Hepatocyte (in vitro differentiated cells): ENCODE results near the gene LAP3. TPM values are rescaled to one million over a fixed set of nuclear protein-coding genes. Genes with fewer than 3 reads are reported as not detected.
A peak's percentile ranks its signal among the peaks of the same experiment; 100 is the strongest.

Source experiments
- DNase-seq: peaks from one replicate; pipeline ENCODE4 v3.0.0-alpha.2; 2016; ENCODE audit warnings: low spot score
- H2AFZ ChIP-seq: fragments of 200-600 bp; sonication (generic); 2 replicates; pipeline ENCODE4 v1.6.0; 2016; ENCODE audit warnings: antibody characterized with exemption, mild to moderate bottlenecking
- H3K27ac ChIP-seq: fragments of 200-600 bp; sonication (generic); 2 replicates; pipeline ENCODE4 v1.5.1; 2016; ENCODE audit warnings: mild to moderate bottlenecking
- H3K27me3 ChIP-seq: fragments of 200-600 bp; sonication (generic); 2 replicates; pipeline ENCODE4 v1.6.1; 2016
- H3K36me3 ChIP-seq: fragments of 200-600 bp; sonication (generic); replicated peaks from 2 replicates; pipeline ENCODE4 v1.5.1; 2016; ENCODE audit warnings: low read depth; ENCODE audit not compliant: insufficient read depth
- H3K4me1 ChIP-seq: fragments of 200-600 bp; sonication (generic); 2 replicates; pipeline ENCODE4 v1.5.1; 2016; ENCODE audit warnings: mild to moderate bottlenecking, moderate library complexity; ENCODE audit not compliant: insufficient read depth
- H3K4me2 ChIP-seq: fragments of 200-600 bp; sonication (generic); 2 replicates; pipeline ENCODE4 v1.6.0; 2016
- H3K4me3 ChIP-seq: fragments of 200-600 bp; sonication (generic); 2 replicates; pipeline ENCODE4 v1.5.1; 2016; ENCODE audit warnings: mild to moderate bottlenecking
- H3K79me2 ChIP-seq: fragments of 200-600 bp; sonication (generic); 2 replicates; pipeline ENCODE4 v1.6.0; 2017; ENCODE audit warnings: mild to moderate bottlenecking
- H3K9me2 ChIP-seq: fragments of 200-600 bp; sonication (generic); replicated peaks from 2 replicates; pipeline ENCODE4 v1.6.0; 2017; ENCODE audit warnings: mild to moderate bottlenecking; ENCODE audit not compliant: insufficient read depth
- H3K9me3 ChIP-seq: fragments of 200-600 bp; sonication (generic); 2 replicates; pipeline ENCODE4 v1.5.1; 2016; ENCODE audit warnings: low read depth, mild to moderate bottlenecking
- H4K20me1 ChIP-seq: fragments of 200-600 bp; sonication (generic); 2 replicates; pipeline ENCODE4 v1.6.0; 2016; ENCODE audit warnings: mild to moderate bottlenecking; ENCODE audit not compliant: insufficient read depth, poor library complexity, severe bottlenecking
- EZH2 ChIP-seq: fragments of 200-600 bp; sonication (generic); IDR thresholded peaks from 2 replicates; pipeline ENCODE4 v1.6.1; 2016; ENCODE audit warnings: antibody characterized with exemption, mild to moderate bottlenecking, borderline replicate concordance
- EZH2phosphoT487 ChIP-seq: fragments of 200-600 bp; sonication (generic); IDR thresholded peaks from one replicate; pipeline ENCODE4 v1.6.1; 2018; ENCODE audit warnings: antibody characterized with exemption, mild to moderate bottlenecking, low read depth, moderate library complexity; ENCODE audit not compliant: unreplicated experiment, severe bottlenecking
- WGBS: methylation state at CpG from one replicate; pipeline ENCODE4 v1.1.6; 2016; ENCODE audit warnings: low lambda C conversion rate; ENCODE audit errors: missing lambda C conversion rate; 5-methylcytosine and 5-hydroxymethylcytosine counted together
- polyA plus RNA-seq: library from polyadenylated mRNA; unstranded; fragments of >200 nt; fragmentation: Nextera tagmentation; extraction: Ambion mirVana; gene quantifications from 2 replicates; pipeline ENCODE4 v1.2.1, GENCODE V29; 2016
- total RNA-seq: library from RNA; depleted of rRNA; stranded (reverse); fragments of >200 nt; gene quantifications from 2 replicates; pipeline ENCODE4 v1.2.3, GENCODE V29; 2014
- TF ChIP-seq, protein P1 (sequence below): fragments of 200-600 bp; sonication (generic); IDR thresholded peaks from 2 replicates; pipeline ENCODE4 v1.5.1; 2016; ENCODE audit warnings: antibody characterized with exemption, mild to moderate bottlenecking; ENCODE audit not compliant: poor library complexity

LAP3 gene
- total and polyA plus RNA-seq, 2 experiments from 2014 or later = 53.2 to 76.4 TPM

DNA sequence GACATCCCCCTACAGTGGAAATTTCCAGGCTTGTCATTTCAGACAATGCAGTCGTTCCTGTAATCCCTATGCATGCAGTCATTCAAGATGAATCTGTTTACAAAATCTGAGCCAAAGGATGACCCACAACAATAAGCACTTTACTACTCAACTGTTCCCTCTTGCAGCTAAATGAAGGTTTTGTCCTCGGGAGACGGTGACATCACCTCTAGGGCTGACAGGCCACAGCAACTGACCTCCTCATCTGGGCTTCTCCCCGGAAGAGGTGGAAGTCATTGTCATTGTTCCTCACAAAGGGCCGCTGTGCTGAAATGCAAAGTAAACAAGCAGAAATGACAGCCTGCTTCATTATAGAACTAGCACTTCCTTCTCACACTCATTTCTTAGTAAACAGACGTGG is 32.8 kb upstream of the LAP3 start:
- Histone ChIP-seq H3K79me2 (no peaks in the 10 kb centered on the region), H3K4me3 (no peak overlapping the region), H3K4me2 (no peak overlapping the region), H3K4me1 (no peaks in the 10 kb centered on the region), H3K36me3 (no peaks in the 10 kb centered on the region), H3K27ac (no peak overlapping the region), H3K9me2 (no peaks in the 10 kb centered on the region), H4K20me1 (no peaks in the 10 kb centered on the region), H3K9me3 (no peaks in the 10 kb centered on the region), H2AFZ (peak overlapping the region; percentile 50), H3K27me3 (no peaks in the 10 kb centered on the region)
- no peak for TF ChIP-seq EZH2
- TF ChIP-seq, protein P1, sequence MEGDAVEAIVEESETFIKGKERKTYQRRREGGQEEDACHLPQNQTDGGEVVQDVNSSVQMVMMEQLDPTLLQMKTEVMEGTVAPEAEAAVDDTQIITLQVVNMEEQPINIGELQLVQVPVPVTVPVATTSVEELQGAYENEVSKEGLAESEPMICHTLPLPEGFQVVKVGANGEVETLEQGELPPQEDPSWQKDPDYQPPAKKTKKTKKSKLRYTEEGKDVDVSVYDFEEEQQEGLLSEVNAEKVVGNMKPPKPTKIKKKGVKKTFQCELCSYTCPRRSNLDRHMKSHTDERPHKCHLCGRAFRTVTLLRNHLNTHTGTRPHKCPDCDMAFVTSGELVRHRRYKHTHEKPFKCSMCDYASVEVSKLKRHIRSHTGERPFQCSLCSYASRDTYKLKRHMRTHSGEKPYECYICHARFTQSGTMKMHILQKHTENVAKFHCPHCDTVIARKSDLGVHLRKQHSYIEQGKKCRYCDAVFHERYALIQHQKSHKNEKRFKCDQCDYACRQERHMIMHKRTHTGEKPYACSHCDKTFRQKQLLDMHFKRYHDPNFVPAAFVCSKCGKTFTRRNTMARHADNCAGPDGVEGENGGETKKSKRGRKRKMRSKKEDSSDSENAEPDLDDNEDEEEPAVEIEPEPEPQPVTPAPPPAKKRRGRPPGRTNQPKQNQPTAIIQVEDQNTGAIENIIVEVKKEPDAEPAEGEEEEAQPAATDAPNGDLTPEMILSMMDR = no peak
- TF ChIP-seq EZH2phosphoT487 = no peak
- peak; percentile 31 for DNase-seq
- WGBS = 24% methylated on average over 6 of the region's 6 CpGs

DNA sequence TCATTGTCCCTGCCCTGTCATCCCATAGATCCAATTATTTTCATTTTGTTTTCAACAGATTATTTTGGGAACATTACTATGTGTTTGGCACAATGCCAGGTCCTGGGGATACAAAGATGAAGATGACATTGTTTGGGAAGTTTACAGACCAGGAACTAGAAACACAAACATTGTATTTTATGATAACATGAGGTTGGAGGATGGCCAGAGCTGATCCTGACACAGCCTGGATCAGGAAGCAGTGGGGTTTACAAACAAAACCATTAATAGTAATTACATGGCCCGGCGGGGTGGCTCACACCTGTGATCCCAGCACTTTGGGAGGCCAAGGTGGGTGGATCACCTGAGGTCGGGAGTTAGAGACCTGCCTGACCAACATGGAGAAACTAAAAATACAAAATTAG is 32.2 kb upstream of the LAP3 start:
- Histone ChIP-seq H3K4me3 (no peak overlapping the region), H3K27me3 (no peaks in the 10 kb centered on the region), H3K4me2 (no peak overlapping the region), H3K9me2 (no peaks in the 10 kb centered on the region), H3K36me3 (no peaks in the 10 kb centered on the region), H3K4me1 (no peaks in the 10 kb centered on the region), H2AFZ (no peak overlapping the region), H3K9me3 (no peaks in the 10 kb centered on the region), H3K79me2 (no peaks in the 10 kb centered on the region), H4K20me1 (no peaks in the 10 kb centered on the region), H3K27ac (no peak overlapping the region)
- no peak for DNase-seq
- WGBS = 42% methylated on average over 3 of the region's 3 CpGs
- TF ChIP-seq EZH2 (no peak), EZH2phosphoT487 (no peak)
- TF ChIP-seq, protein P1 = no peak

DNA sequence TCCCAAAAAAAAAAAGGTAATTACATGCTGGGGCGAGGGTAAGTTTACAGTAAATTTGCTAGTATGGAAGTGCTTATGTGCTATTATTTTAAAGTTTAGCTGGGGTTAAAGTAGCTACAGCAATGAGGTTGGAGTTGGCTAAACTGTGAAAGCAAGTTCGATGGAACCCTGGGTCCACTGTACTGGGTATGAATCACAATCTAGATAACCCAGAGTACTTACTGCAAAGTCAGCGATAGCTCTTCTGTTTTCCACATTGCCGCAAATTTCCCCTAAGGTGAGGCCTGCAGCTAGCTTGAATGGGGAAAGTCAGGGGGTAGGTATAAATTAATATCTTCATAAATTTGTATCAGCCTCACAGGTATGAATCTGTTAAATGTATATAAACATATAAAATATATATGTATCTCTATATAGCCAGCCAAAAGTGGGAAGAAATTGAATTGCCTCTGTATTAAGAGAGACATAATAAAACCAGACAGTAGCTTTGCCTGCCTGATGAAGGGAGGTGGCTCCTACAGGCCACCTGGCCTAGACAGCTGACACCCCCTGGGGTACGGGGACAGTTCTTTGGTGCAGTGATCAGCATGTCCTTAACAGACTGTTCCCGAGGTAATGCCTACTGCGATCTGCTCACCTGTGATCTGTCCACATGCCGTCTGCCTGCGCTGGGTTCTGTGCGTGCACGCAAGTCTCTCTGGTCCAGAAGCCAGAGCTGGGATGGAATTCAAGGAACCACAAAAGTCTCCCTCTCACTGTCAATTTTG is 31.4 kb upstream of the LAP3 start:
- no peaks in the 10 kb centered on the region for H3K79me2 ChIP-seq
- no peaks in the 10 kb centered on the region for H3K27me3 ChIP-seq
- no peaks in the 10 kb centered on the region for H3K36me3 ChIP-seq
- H3K4me2 ChIP-seq = no peak overlapping the region
- no peaks in the 10 kb centered on the region for H3K9me3 ChIP-seq
- no peak overlapping the region for H2AFZ ChIP-seq
- no peaks in the 10 kb centered on the region for H4K20me1 ChIP-seq
- no peaks in the 10 kb centered on the region for H3K4me1 ChIP-seq
- H3K4me3 ChIP-seq = no peak overlapping the region
- no peaks in the 10 kb centered on the region for H3K9me2 ChIP-seq
- no peak overlapping the region for H3K27ac ChIP-seq
- TF ChIP-seq EZH2 (no peak), EZH2phosphoT487 (no peak)
- TF ChIP-seq, protein P1 = no peak
- WGBS = 71% methylated on average over 11 of the region's 11 CpGs
- DNase-seq = no peak
